Measurements from ENCODE around the gene SELL. TPM values are rescaled to one million over a fixed set of nuclear protein-coding genes. Genes with fewer than 3 reads are reported as not detected.

The SELL gene
- total and polyA plus RNA-seq, 2 experiments from 2014 or later = not detected

DNA sequence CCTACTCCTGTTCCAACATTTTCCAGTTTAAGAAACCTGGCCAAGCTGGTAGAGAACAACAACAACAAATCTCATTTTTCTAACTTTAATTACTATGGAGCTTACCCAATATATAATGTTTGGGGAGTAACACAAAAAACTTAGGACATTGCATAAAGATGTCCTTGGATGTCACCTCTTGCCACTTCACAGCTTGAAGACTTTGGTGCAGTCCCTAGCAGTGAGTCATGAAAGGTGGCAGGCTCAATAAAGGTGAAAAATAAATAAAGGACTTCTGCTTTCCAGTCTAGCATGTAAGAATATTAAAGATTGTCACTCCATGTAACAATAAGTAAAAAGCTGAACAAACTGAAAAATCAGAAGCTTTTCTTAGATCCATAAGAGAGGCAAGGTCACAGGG lies 63.9 kb downstream of the SELL start:
- TF ChIP-seq, protein P1, sequence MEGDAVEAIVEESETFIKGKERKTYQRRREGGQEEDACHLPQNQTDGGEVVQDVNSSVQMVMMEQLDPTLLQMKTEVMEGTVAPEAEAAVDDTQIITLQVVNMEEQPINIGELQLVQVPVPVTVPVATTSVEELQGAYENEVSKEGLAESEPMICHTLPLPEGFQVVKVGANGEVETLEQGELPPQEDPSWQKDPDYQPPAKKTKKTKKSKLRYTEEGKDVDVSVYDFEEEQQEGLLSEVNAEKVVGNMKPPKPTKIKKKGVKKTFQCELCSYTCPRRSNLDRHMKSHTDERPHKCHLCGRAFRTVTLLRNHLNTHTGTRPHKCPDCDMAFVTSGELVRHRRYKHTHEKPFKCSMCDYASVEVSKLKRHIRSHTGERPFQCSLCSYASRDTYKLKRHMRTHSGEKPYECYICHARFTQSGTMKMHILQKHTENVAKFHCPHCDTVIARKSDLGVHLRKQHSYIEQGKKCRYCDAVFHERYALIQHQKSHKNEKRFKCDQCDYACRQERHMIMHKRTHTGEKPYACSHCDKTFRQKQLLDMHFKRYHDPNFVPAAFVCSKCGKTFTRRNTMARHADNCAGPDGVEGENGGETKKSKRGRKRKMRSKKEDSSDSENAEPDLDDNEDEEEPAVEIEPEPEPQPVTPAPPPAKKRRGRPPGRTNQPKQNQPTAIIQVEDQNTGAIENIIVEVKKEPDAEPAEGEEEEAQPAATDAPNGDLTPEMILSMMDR (conservative IDR thresholded peaks at IDR 0.05; ENCODE audit: low read depth in 2 of 2) = no peak
- Histone ChIP-seq H3K79me2 (replicated peaks; ENCODE audit: insufficient read depth) (no peaks in the 10 kb centered on the region), H3K36me3 (ENCODE audit: insufficient read depth) (no peaks in the 10 kb centered on the region)

DNA sequence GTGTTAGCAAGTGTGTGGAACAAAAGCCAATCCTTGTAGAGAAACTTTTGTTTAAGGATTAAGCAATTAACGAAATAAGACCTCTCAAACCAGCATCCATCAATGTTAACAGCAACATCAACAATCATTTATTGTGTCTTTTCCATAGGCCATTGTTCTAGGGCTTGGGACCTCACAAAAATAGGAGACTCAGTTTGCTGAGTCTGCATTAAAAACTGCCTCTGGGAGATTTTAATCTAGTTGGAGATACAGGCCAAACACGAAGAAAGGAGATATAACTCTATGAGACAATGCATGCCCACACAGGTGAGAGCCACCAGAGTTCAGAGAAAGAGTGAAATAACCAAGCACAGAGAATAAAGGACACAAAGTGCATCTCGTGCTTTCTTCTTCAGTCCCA lies 67.1 kb downstream of the SELL start:
- ATAC-seq = no peak
- no peaks in the 10 kb centered on the region for H3K27me3 Mint-ChIP-seq (ENCODE audit: insufficient read depth, low read depth, poor library complexity)
- no peak overlapping the region for H3K4me2 ChIP-seq
- peaks cover 2% of the 10 kb centered on the region; the same call in 1 of the 3 replicates for H3K4me1 Mint-ChIP-seq
- H4K20me1 ChIP-seq (replicated peaks; ENCODE audit: insufficient read depth) = no peaks in the 10 kb centered on the region
- no peaks in the 10 kb centered on the region for H3K9me3 Mint-ChIP-seq
- H3K4me3 Mint-ChIP-seq = no peak overlapping the region
- H3K79me2 ChIP-seq (replicated peaks; ENCODE audit: insufficient read depth) = no peaks in the 10 kb centered on the region
- H3K27me3 ChIP-seq (ENCODE audit: insufficient read depth) = no peaks in the 10 kb centered on the region
- H3K36me3 Mint-ChIP-seq (ENCODE audit: low read depth) = no peaks in the 10 kb centered on the region
- no peaks in the 10 kb centered on the region for H3F3A ChIP-seq (replicated peaks; ENCODE audit: low read depth)
- TF ChIP-seq CREB1 (CRISPR knock-in tag; IDR thresholded peaks at IDR 0.05; ENCODE audit: low read depth) = no peak
- TF ChIP-seq JUNB (IDR thresholded peaks at IDR 0.05; ENCODE audit: unreplicated experiment) = no peak
- TF ChIP-seq, protein P2, sequence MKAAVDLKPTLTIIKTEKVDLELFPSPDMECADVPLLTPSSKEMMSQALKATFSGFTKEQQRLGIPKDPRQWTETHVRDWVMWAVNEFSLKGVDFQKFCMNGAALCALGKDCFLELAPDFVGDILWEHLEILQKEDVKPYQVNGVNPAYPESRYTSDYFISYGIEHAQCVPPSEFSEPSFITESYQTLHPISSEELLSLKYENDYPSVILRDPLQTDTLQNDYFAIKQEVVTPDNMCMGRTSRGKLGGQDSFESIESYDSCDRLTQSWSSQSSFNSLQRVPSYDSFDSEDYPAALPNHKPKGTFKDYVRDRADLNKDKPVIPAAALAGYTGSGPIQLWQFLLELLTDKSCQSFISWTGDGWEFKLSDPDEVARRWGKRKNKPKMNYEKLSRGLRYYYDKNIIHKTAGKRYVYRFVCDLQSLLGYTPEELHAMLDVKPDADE (IDR thresholded peaks at IDR 0.05) = no peak
- TF ChIP-seq NANOG (IDR thresholded peaks at IDR 0.05; ENCODE audit: borderline replicate concordance) = no peak
- TF ChIP-seq EZH2 (IDR thresholded peaks at IDR 0.05; ENCODE audit: low read depth, unreplicated experiment) = no peak
- TF ChIP-seq, protein P1 (conservative IDR thresholded peaks at IDR 0.05; ENCODE audit: low read depth in 2 of 2) = no peak
- TF ChIP-seq, protein P3, sequence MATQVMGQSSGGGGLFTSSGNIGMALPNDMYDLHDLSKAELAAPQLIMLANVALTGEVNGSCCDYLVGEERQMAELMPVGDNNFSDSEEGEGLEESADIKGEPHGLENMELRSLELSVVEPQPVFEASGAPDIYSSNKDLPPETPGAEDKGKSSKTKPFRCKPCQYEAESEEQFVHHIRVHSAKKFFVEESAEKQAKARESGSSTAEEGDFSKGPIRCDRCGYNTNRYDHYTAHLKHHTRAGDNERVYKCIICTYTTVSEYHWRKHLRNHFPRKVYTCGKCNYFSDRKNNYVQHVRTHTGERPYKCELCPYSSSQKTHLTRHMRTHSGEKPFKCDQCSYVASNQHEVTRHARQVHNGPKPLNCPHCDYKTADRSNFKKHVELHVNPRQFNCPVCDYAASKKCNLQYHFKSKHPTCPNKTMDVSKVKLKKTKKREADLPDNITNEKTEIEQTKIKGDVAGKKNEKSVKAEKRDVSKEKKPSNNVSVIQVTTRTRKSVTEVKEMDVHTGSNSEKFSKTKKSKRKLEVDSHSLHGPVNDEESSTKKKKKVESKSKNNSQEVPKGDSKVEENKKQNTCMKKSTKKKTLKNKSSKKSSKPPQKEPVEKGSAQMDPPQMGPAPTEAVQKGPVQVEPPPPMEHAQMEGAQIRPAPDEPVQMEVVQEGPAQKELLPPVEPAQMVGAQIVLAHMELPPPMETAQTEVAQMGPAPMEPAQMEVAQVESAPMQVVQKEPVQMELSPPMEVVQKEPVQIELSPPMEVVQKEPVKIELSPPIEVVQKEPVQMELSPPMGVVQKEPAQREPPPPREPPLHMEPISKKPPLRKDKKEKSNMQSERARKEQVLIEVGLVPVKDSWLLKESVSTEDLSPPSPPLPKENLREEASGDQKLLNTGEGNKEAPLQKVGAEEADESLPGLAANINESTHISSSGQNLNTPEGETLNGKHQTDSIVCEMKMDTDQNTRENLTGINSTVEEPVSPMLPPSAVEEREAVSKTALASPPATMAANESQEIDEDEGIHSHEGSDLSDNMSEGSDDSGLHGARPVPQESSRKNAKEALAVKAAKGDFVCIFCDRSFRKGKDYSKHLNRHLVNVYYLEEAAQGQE (IDR thresholded peaks at IDR 0.05; ENCODE audit: unreplicated experiment) = no peak
- H3K36me3 ChIP-seq (ENCODE audit: insufficient read depth) = no peaks in the 10 kb centered on the region
- H3K27ac ChIP-seq (ENCODE audit: low read depth) = no peak overlapping the region
- no peak overlapping the region; the same call in 1 of the 2 replicates for H2AFZ ChIP-seq
- no peak for DNase-seq (ENCODE audit: low spot score)
- no peak overlapping the region for H3K27ac Mint-ChIP-seq
- no peaks in the 10 kb centered on the region for H3K9me2 ChIP-seq (ENCODE audit: insufficient read depth)
- H3K4me3 ChIP-seq = no peak overlapping the region
- no peaks in the 10 kb centered on the region for H3K4me1 ChIP-seq (ENCODE audit: insufficient read depth)

More for the DNA sequence above, 63.9 kb downstream of the SELL start:
- H3K27ac ChIP-seq (ENCODE audit: low read depth) = no peak overlapping the region
- DNase-seq (ENCODE audit: low spot score) (no peak), ATAC-seq (no peak)
- Mint-ChIP-seq H3K4me3 (no peak overlapping the region), H3K36me3 (ENCODE audit: low read depth) (no peaks in the 10 kb centered on the region), H3K27ac (no peak overlapping the region), H3K9me3 (no peaks in the 10 kb centered on the region), H3K27me3 (ENCODE audit: insufficient read depth, low read depth, poor library complexity) (no peaks in the 10 kb centered on the region), H3K4me1 (peaks cover 2% of the 10 kb centered on the region; the same call in 1 of the 3 replicates)
- H2AFZ ChIP-seq = no peak overlapping the region
- no peaks in the 10 kb centered on the region for H3K27me3 ChIP-seq (ENCODE audit: insufficient read depth)
- no peak overlapping the region for H3K4me3 ChIP-seq
- no peaks in the 10 kb centered on the region for H3K4me1 ChIP-seq (ENCODE audit: insufficient read depth)
- no peaks in the 10 kb centered on the region for H3F3A ChIP-seq (replicated peaks; ENCODE audit: low read depth)
- H4K20me1 ChIP-seq (replicated peaks; ENCODE audit: insufficient read depth) = no peaks in the 10 kb centered on the region
- no peaks in the 10 kb centered on the region for H3K9me2 ChIP-seq (ENCODE audit: insufficient read depth)
- H3K4me2 ChIP-seq = no peak overlapping the region

Measured in GM23338 (cell line).